HepG2 (cell line): ENCODE measurements around the gene GFAP. TPM values are rescaled to one million over a fixed set of nuclear protein-coding genes. Genes with fewer than 3 reads are reported as not detected.

Source experiments
- ATAC-seq: fragments of 200-7000 bp; cut with Tn5 transposase; 3 replicates; pipeline ENCODE4 v1.9.1; 2020; ENCODE audit warnings: mild to moderate bottlenecking, moderate library complexity
- BruUV-seq: library from RNA; stranded (reverse); fragments of 400-500 nt; replicated peaks from 2 replicates; lab custom pipeline; 2021; lab: Mats Ljungman, UMichigan
- CTCF ChIA-PET: fragments of 300-600 bp; formaldehyde crosslinking; extraction: SDS; loops from one replicate; lab custom pipeline; 2021; ENCODE audit warnings: low total read pairs, inconsistent platforms, low intra/inter-chr PET ratio; lab: Yijun Ruan, JAX
- POLR2A ChIA-PET: fragments of 350-600 bp; sonication (Branson Sonifier 250); formaldehyde crosslinking; loops from one replicate; lab custom pipeline; 2020; ENCODE audit warnings: antibody characterized with exemption, inconsistent platforms; lab: Yijun Ruan, JAX
- DNase-seq: peaks from one replicate; pipeline ENCODE4 v3.0.0-alpha.2; 2015; ENCODE audit warnings: low spot score
- FAIRE-seq: peaks from 3 replicates; lab custom pipeline; 2011; peaks lifted over from hg19 to GRCh38; lab: Jason Lieb, UNC
- H2AFZ ChIP-seq: one replicate; pipeline ENCODE4 v1.6.1; 2011; ENCODE audit warnings: low read length, inconsistent platforms
- H3K27ac ChIP-seq: fragments of 300-600 bp; 3 replicates; pipeline ENCODE4 v1.8.0; 2011; ENCODE audit warnings: mixed run types, mild to moderate bottlenecking, mixed read lengths, low read length, inconsistent platforms; ENCODE audit not compliant: insufficient read depth; ENCODE audit errors: extremely low read length
- H3K27me3 ChIP-seq, 2 experiments: fragments of 200-600 bp in 1 of 2; 2 replicates in 1 of 2; 3 replicates in 1 of 2; pipeline versions ENCODE4 v1.6.0 to v1.8.0; 2011; ENCODE audit warnings: low read length in 2 of 2, mild to moderate bottlenecking in 2 of 2, moderate library complexity in 2 of 2, inconsistent platforms in 1 of 2; ENCODE audit not compliant: insufficient read depth in 2 of 2, control insufficient read depth in 1 of 2
- H3K36me3 ChIP-seq, 2 experiments: fragments of 200-600 bp in 1 of 2; replicated peaks in 1 of 2; 2 replicates in 1 of 2; 3 replicates in 1 of 2; pipeline versions ENCODE4 v1.5.1 to v1.8.0; 2011; ENCODE audit warnings: low read length in 2 of 2, inconsistent platforms in 1 of 2; ENCODE audit not compliant: insufficient read depth in 2 of 2, control insufficient read depth in 1 of 2
- H3K4me1 ChIP-seq: 2 replicates; pipeline ENCODE4 v1.5.1; 2012; ENCODE audit warnings: low read length, inconsistent platforms; ENCODE audit not compliant: insufficient read depth
- H3K4me2 ChIP-seq: 2 replicates; pipeline ENCODE4 v1.6.0; 2011; ENCODE audit warnings: low read depth, low read length, inconsistent platforms
- H3K4me3 ChIP-seq, 3 experiments: fragments of 200-600 bp in 1 of 3; sonication (generic), shearing (Covaris generic) in 1 of 3; replicated peaks in 1 of 3; 2 replicates each; pipeline ENCODE4 v1.5.1; 2011 to 2016; ENCODE audit warnings: low read length in 3 of 3, inconsistent platforms in 2 of 3, low read depth in 2 of 3, mild to moderate bottlenecking in 2 of 3, control low read depth in 1 of 3, mixed read lengths in 1 of 3; ENCODE audit not compliant: insufficient read depth in 1 of 3
- H3K79me2 ChIP-seq: one replicate; pipeline ENCODE4 v1.6.1; 2011; ENCODE audit warnings: low read length, inconsistent platforms; ENCODE audit not compliant: insufficient read depth
- H3K9ac ChIP-seq: 2 replicates; pipeline ENCODE4 v1.6.0; 2011; ENCODE audit warnings: mild to moderate bottlenecking, low read depth, low read length, inconsistent platforms; ENCODE audit not compliant: insufficient read depth
- H3K9me3 ChIP-seq: 2 replicates; pipeline ENCODE4 v1.5.1; 2012; ENCODE audit warnings: mild to moderate bottlenecking, low read length
- H4K20me1 ChIP-seq: 2 replicates; pipeline ENCODE4 v1.6.0; 2011; ENCODE audit warnings: inconsistent platforms, mild to moderate bottlenecking, low read length, moderate library complexity; ENCODE audit not compliant: insufficient read depth
- CCDC6 ChIP-seq: sonication (generic); formaldehyde crosslinking; IDR thresholded peaks from 2 replicates; pipeline ENCODE4 v1.8.1; 2022; ENCODE audit warnings: mild to moderate bottlenecking, missing genetic modification reagents, moderate library complexity
- DNMT3B ChIP-seq: conservative IDR thresholded peaks from 2 replicates; pipeline ENCODE4 v1.6.1; 2016; ENCODE audit warnings: missing biosample characterization, control low read depth
- GLI4 ChIP-seq: sonication (generic); formaldehyde crosslinking; IDR thresholded peaks from 2 replicates; pipeline ENCODE4 v1.5.1; 2020; ENCODE audit warnings: missing genetic modification reagents, mild to moderate bottlenecking, moderate library complexity, borderline replicate concordance
- NKX3-1 ChIP-seq: sonication (generic); formaldehyde crosslinking; IDR thresholded peaks from 2 replicates; pipeline ENCODE4 v1.5.0; 2020; ENCODE audit warnings: missing genetic modification reagents
- PAX8 ChIP-seq: sonication (generic); formaldehyde crosslinking; IDR thresholded peaks from 2 replicates; pipeline ENCODE4 v1.8.0; 2022; ENCODE audit warnings: mild to moderate bottlenecking, missing genetic modification reagents, borderline replicate concordance
- REPIN1 ChIP-seq: sonication (generic); formaldehyde crosslinking; IDR thresholded peaks from 2 replicates; pipeline ENCODE4 v1.8.0; 2022; ENCODE audit warnings: missing genetic modification reagents, low read depth, mild to moderate bottlenecking, borderline replicate concordance
- RFXANK ChIP-seq: IDR thresholded peaks from 2 replicates; pipeline ENCODE4 v1.6.1; 2016
- SP140L ChIP-seq: sonication (generic); formaldehyde crosslinking; IDR thresholded peaks from 2 replicates; pipeline ENCODE4 v1.4.0; 2020; ENCODE audit warnings: missing genetic modification reagents, borderline replicate concordance
- ZMYM2 ChIP-seq: sonication (generic); formaldehyde crosslinking; IDR thresholded peaks from 2 replicates; pipeline ENCODE4 v1.8.0; 2022; ENCODE audit warnings: mild to moderate bottlenecking, missing genetic modification reagents
- ZNF232 ChIP-seq: sonication (generic); formaldehyde crosslinking; IDR thresholded peaks from 2 replicates; pipeline ENCODE4 v1.4.0; 2020; ENCODE audit warnings: missing genetic modification reagents, borderline replicate concordance
- WGBS: methylation state at CpG from one replicate; pipeline ENCODE4 v1.1.6; 2017; ENCODE audit warnings: low lambda C conversion rate; 5-methylcytosine and 5-hydroxymethylcytosine counted together
- in situ Hi-C: cut with HindIII; loops from 2 replicates; pipeline ENCODE4 v1.10.0; 2017; ENCODE audit warnings: low pct_unique_long_range_greater_than_20kb; ENCODE audit not compliant: extremely low pct_ligation_motif_present
- intact Hi-C: fragments of 100-400 bp; cut with micrococcal nuclease; formaldehyde crosslinking; loops from one replicate; pipeline ENCODE4 v1.10.0; 2022; ENCODE audit not compliant: unreplicated experiment
- polyA plus RNA-seq, 8 experiments: library from polyadenylated mRNA; depleted of rRNA in 3 of 8; stranded (reverse) in 7 of 8; unstranded in 1 of 8; fragments of >200 nt; fragmentation: Illumina TruSeq in 4 of 8; extraction: Trizol in 4 of 8; gene quantifications; 2 replicates each; pipeline versions ENCODE4 v1.2.1 to v1.2.3, GENCODE V29; 2011 to 2016; ENCODE audit warnings: low read depth in 4 of 8, missing spikeins in 1 of 8, mixed read lengths in 1 of 8; ENCODE audit not compliant: insufficient read depth in 1 of 8
- total RNA-seq, 5 experiments: library from RNA; depleted of rRNA; stranded (reverse); fragments of >200 nt; fragmentation: Illumina TruSeq; extraction: Trizol; gene quantifications; 2 replicates each; pipeline ENCODE4 v1.2.3, GENCODE V29; 2016; ENCODE audit warnings: low read depth in 1 of 5
- TF ChIP-seq, protein P1 (sequence below): IDR thresholded peaks from 2 replicates; pipeline ENCODE4 v1.6.1; 2016; ENCODE audit warnings: mild to moderate bottlenecking
- TF ChIP-seq, protein P2 (sequence below): sonication (generic); formaldehyde crosslinking; IDR thresholded peaks from 2 replicates; pipeline ENCODE4 v1.8.0; 2022; ENCODE audit warnings: missing genetic modification reagents, mild to moderate bottlenecking, borderline replicate concordance
- TF ChIP-seq, protein P3 (sequence below): IDR thresholded peaks from 2 replicates; pipeline ENCODE4 v1.4.0; 2020; ENCODE audit warnings: mild to moderate bottlenecking, missing genetic modification reagents
- TF ChIP-seq, protein P4 (sequence below): IDR thresholded peaks from 2 replicates; pipeline ENCODE4 v1.6.1; 2016; ENCODE audit warnings: missing compliant biosample characterization, missing genetic modification reagents, borderline replicate concordance
- TF ChIP-seq, protein P5 (sequence below): sonication (generic); formaldehyde crosslinking; IDR thresholded peaks from 2 replicates; pipeline ENCODE4 v1.4.0; 2020; ENCODE audit warnings: mild to moderate bottlenecking, missing genetic modification reagents

Gene GFAP
- total and polyA plus RNA-seq, 2 of the 13 experiments (the other 11 are each of a cell fraction or from before 2014, with no cell fraction given): 0.11 to 0.29 TPM

DNA sequence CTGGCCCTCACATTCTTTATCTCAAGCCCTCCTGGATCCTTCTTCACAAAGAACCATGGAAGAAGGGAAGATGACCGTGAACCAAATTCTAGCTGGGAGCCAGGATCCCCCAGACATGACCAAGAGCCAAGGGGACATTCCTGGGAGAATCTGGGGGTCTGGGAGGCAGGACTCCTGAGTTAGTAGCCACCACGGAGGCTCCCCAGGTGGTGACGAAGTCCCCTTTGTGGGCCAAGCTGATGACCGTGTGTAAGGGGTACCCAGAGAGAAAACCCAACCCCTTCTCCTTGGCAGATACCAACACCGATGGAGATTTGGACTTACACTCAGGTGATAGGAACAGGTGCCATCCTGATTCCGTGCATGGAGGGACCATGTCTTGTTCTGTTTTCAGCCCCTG, 6.8 kb upstream of the GFAP start:
- ATAC-seq: no peak
- H3K4me2 ChIP-seq: no peak overlapping the region
- peaks cover 8 to 15% of the 10 kb centered on the region in 2 experiments; a peak in 4 of 5 replicates for H3K36me3 ChIP-seq
- intact Hi-C loops: no loop called here
- peaks cover 10% of the 10 kb centered on the region for H3K4me1 ChIP-seq
- ChIA-PET POLR2A (no interaction called here), CTCF (interaction anchor here (1.4 to 2.8 kb wide), 2 partner anchors 95 to 100 kb away, joined by 5 to 24 read pairs; no protein-coding TSS in a partner anchor)
- WGBS: 34% methylated on average over 6 of the region's 6 CpGs
- in situ Hi-C loops: loop anchor here (5.0 to 10.0 kb wide), 3 partner anchors 40 to 183 kb away; no protein-coding TSS in a partner anchor
- no peaks in the 10 kb centered on the region for H3K9me3 ChIP-seq
- DNase-seq: no peak
- TF ChIP-seq REPIN1 (CRISPR knock-in tag) (no peak), NKX3-1 (CRISPR knock-in tag) (no peak), ZNF232 (CRISPR knock-in tag) (no peak), SP140L (CRISPR knock-in tag) (no peak), CCDC6 (CRISPR knock-in tag) (no peak), ZMYM2 (no peak), PAX8 (no peak), RFXANK (no peak), GLI4 (no peak), DNMT3B (CRISPR knock-in tag) (no peak)
- TF ChIP-seq, protein P1, sequence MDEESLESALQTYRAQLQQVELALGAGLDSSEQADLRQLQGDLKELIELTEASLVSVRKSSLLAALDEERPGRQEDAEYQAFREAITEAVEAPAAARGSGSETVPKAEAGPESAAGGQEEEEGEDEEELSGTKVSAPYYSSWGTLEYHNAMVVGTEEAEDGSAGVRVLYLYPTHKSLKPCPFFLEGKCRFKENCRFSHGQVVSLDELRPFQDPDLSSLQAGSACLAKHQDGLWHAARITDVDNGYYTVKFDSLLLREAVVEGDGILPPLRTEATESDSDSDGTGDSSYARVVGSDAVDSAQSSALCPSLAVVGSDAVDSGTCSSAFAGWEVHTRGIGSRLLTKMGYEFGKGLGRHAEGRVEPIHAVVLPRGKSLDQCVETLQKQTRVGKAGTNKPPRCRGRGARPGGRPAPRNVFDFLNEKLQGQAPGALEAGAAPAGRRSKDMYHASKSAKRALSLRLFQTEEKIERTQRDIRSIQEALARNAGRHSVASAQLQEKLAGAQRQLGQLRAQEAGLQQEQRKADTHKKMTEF: no peak
- TF ChIP-seq, protein P2, sequence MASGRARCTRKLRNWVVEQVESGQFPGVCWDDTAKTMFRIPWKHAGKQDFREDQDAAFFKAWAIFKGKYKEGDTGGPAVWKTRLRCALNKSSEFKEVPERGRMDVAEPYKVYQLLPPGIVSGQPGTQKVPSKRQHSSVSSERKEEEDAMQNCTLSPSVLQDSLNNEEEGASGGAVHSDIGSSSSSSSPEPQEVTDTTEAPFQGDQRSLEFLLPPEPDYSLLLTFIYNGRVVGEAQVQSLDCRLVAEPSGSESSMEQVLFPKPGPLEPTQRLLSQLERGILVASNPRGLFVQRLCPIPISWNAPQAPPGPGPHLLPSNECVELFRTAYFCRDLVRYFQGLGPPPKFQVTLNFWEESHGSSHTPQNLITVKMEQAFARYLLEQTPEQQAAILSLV (CRISPR knock-in tag): no peak
- TF ChIP-seq, protein P3, sequence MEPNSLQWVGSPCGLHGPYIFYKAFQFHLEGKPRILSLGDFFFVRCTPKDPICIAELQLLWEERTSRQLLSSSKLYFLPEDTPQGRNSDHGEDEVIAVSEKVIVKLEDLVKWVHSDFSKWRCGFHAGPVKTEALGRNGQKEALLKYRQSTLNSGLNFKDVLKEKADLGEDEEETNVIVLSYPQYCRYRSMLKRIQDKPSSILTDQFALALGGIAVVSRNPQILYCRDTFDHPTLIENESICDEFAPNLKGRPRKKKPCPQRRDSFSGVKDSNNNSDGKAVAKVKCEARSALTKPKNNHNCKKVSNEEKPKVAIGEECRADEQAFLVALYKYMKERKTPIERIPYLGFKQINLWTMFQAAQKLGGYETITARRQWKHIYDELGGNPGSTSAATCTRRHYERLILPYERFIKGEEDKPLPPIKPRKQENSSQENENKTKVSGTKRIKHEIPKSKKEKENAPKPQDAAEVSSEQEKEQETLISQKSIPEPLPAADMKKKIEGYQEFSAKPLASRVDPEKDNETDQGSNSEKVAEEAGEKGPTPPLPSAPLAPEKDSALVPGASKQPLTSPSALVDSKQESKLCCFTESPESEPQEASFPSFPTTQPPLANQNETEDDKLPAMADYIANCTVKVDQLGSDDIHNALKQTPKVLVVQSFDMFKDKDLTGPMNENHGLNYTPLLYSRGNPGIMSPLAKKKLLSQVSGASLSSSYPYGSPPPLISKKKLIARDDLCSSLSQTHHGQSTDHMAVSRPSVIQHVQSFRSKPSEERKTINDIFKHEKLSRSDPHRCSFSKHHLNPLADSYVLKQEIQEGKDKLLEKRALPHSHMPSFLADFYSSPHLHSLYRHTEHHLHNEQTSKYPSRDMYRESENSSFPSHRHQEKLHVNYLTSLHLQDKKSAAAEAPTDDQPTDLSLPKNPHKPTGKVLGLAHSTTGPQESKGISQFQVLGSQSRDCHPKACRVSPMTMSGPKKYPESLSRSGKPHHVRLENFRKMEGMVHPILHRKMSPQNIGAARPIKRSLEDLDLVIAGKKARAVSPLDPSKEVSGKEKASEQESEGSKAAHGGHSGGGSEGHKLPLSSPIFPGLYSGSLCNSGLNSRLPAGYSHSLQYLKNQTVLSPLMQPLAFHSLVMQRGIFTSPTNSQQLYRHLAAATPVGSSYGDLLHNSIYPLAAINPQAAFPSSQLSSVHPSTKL: no peak
- TF ChIP-seq, protein P4, sequence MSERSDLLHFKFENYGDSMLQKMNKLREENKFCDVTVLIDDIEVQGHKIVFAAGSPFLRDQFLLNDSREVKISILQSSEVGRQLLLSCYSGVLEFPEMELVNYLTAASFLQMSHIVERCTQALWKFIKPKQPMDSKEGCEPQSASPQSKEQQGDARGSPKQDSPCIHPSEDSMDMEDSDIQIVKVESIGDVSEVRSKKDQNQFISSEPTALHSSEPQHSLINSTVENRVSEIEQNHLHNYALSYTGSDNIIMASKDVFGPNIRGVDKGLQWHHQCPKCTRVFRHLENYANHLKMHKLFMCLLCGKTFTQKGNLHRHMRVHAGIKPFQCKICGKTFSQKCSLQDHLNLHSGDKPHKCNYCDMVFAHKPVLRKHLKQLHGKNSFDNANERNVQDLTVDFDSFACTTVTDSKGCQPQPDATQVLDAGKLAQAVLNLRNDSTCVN (CRISPR knock-in tag): no peak
- TF ChIP-seq, protein P5, sequence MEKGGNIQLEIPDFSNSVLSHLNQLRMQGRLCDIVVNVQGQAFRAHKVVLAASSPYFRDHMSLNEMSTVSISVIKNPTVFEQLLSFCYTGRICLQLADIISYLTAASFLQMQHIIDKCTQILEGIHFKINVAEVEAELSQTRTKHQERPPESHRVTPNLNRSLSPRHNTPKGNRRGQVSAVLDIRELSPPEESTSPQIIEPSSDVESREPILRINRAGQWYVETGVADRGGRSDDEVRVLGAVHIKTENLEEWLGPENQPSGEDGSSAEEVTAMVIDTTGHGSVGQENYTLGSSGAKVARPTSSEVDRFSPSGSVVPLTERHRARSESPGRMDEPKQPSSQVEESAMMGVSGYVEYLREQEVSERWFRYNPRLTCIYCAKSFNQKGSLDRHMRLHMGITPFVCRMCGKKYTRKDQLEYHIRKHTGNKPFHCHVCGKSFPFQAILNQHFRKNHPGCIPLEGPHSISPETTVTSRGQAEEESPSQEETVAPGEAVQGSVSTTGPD (CRISPR knock-in tag): no peak
- H2AFZ ChIP-seq: no peak overlapping the region
- H3K79me2 ChIP-seq: no peaks in the 10 kb centered on the region
- H3K4me3 ChIP-seq: no peak overlapping the region
- peaks cover 9 to 30% of the 10 kb centered on the region in 2 experiments; a peak in 4 of 5 replicates for H3K27me3 ChIP-seq
- no peaks in the 10 kb centered on the region for H4K20me1 ChIP-seq
- H3K9ac ChIP-seq: no peak overlapping the region
- no TSS peak for BruUV-seq
- no peak for FAIRE-seq
- no peak overlapping the region for H3K27ac ChIP-seq
